GM19324 (cell line): ENCODE measurements around the gene PCBD1.

Source experiments
- ATAC-seq: cut with Tn5 transposase; IDR thresholded peaks from one replicate; pipeline ENCODE4 v1.9.1; 2021; ENCODE audit warnings: mild to moderate bottlenecking, moderate library complexity; ENCODE audit not compliant: unreplicated experiment, low FRiP score

Gene PCBD1

DNA sequence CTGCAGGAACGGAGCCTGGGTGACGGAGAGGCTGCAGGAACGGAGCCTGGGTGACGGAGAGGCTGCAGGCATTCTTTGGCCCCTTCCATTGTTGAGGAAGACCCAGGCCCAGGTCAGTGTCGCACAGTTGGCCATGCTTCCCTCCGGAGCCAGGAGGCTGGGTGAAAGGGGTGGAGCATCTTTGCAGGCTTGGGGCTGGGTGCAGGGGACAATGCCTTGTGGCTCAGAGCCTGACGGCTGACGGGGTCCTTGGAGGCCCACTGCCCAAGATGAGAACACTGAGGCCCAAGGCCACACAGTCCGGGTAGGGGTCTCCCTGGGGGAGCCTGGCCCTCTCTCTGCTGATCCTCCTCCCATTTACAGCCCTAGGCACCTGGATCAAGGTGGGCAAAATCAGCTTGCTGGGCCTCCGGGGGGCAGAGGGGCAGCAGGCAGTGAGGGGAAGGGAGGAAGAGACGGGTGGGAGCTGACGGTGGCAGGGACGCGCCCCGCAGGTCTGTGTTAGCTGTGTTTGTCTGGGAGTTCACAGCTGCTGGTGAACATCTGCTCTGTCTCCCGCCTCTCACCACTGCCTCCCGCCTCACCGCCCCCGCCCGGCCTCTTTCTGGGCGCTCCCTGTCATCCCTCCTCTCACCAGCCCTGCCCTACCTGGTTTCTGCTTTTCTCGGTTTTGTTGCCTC is 30.6 kb upstream of the PCBD1 start:
- ATAC-seq, result no peak

DNA sequence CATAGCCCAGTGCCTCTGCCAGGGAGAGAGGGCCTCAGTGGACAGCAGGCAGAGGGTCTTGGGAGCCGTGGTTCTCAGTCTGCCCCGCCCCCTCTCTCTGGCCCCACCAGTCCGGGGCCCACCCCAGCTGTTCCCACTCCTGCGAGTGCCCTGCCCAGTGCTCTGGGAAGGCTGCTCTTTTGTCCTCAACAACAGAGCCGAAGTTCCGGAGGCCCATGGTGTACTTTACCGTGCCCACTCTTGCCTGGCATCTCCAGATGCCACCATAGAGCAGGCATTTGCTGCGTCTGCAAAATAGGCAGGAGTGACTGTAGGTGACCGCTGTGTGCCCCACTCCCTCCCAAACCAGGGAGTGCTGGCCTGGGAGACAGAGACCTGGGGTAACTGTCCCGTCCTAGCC is 29.3 kb upstream of the PCBD1 start:
- ATAC-seq, result no peak

DNA sequence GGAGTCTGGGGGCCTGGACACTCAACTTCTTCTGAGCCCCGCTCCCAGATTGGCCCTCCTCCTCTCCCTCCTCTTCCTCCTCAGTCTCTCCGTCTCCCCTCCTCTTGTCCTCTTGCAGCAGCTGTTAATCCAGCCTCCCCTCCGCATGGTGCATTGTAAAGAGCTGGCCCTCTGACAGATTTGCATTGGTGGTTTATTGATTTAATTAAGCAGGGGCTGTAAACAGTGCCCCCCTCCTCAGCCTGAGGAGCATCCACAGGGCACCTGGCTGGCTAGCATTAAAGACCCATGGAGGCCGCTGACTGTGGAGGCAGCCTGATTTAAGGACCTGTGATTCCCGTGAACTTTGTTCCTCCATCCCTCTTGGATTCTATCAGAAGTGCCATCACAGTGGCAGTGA is 28.9 kb upstream of the PCBD1 start:
- no peak for ATAC-seq

DNA sequence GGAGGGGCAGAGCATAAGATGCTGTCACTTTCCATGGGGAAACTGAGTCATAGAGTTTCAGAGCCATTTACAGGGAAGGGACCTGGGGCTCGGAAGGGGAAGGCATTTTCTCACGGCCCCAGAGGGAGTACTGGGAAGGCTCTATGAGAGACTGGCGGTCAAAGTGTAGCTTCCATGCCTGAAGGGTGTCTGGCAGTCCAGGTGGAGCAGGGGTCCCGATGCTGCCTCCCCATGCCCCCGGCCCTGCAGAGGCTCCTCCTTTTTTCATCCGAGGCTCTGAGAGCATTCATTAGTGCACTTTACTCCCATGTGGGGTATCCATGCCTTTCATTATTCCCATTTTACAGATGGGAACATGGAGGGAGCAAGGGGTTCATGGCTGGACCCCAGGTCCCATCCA is 27.9 kb upstream of the PCBD1 start:
- ATAC-seq, result no peak

DNA sequence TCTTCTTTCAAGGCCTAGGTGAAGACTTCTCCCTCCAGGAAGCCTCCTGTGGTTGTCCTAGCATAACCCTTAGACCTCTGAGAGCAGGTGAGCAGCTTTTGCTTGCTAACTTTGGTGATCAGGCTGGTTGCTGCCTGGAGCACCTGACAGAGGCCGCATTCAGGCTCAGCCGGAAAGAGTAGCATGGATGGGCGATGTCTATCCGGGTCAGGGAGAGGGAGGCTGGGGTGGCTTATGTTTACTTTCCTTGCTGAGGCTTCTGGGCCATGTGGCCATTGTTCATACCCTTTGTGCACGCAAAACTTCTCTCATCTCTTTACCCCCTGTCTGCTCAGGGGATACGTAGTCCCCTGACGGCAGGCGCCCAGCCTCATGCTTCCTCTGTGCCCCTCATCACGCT is 27.4 kb upstream of the PCBD1 start:
- no peak for ATAC-seq

DNA sequence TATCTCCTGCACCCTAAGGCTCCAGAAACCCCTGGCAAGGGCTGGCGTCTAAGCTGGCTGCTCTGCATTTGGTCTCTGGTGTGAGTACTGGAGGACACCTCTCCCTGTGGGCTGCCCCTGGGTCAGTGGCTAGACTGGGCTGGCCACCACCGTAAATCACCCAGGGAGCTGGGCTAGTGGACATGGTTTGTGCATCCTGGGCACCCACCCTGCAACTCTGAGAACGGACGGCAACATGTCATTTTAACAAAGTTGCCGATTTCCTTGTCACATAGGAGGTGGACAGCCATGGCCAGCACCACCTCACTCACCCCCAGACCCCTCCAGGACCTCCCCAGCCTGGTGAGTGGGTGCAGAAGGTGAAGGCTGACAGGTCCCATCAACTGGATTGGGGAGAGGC is 26.8 kb upstream of the PCBD1 start:
- no peak for ATAC-seq

DNA sequence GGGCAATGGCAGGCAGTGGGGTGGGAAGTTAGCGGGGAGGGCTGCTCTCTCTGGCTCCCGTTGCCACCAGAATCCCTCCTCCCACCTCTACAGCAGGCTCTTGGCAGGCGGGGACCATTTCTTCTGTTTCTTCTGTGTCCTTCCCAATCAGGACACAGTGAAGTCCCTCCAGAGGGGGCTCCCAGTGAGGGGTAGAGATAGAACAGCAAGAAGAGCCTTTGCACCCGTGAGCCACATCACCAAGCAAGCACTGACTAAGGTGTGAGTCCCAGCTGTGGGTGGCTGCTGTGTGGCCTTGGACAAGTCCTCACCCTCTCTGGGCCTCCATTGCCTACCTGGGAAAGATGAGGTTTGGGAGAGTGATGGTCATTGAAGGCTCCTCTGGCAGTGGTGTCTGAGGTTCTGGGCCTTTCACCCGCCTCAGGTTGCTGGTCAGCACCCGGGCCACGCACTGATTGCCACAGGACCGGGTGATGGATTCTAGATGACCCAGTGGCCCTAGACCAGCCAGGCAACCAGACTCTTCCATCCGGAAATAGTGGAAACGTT is 26.0 kb upstream of the PCBD1 start:
- ATAC-seq, result no peak

DNA sequence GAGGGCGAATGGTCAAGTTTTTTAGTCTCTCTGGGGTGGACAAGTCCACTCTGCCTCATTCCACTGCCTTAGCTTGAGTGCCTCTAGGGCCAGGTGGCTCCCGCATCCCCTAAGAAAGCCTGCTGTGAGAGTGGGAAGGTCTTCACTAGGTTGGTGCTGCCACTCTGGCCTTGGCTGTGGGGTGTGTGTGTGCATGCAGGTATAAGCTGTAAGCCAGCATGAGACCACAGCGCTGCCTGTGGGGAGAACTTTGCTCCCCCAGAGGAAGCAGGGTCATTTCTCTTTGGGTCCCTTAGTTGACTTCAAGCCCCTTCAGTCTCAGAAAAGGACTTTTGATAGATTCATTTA is 25.5 kb upstream of the PCBD1 start:
- ATAC-seq, result no peak

DNA sequence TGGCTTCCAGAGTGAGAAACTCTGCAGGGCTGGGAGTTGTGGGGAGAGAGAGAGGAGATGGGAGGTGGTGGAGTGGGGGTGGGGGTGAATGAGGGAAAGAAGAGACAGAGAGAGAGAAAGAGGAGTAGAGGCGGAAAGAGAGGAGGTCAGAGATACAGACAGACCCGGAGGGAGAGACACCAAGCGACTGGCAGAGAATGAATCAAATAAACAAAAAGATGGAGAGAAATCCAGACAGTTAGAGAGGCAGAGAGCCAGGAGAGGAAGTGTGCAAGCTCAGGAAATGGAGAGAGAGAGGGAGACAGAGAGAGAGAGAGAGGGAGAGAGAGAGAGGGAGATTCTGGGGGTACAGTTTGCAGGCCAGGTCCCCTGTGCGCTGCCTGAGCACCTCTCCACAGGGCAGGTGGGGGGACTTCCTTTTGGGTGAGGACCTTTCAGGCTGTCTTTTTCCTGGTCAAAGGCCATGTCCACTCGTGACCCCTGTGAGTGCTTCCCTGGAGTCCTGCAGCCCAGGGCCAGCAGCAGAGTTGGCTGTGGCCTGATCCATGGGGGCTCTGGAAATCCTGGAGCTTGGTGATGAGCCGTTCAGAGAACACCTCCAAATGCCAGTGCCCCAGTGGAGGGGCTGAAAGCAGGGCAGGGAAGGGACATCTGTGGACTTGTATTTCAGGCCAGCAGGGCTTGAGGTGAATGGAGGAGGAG is 25.0 kb upstream of the PCBD1 start:
- ATAC-seq, result no peak

DNA sequence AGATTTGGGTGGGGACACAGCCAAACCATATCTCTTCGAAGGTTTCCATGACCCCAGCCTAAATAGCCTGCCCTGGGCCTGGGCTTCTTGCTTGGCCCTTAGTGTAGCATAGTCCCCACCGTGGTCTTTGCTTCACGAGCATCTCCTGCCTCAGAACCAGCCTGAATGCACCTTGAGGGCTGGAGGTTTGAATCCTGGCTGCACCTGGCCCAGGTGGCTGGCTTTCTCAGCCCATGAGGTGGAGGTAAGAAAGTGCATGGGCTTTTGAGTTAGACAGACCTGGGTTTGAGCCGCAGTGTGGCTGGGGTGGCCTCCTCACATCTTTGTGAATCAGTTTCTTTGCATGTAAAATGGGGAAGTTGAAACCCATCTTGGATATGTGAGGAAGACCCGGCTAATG is 24.2 kb upstream of the PCBD1 start:
- ATAC-seq, result no peak

DNA sequence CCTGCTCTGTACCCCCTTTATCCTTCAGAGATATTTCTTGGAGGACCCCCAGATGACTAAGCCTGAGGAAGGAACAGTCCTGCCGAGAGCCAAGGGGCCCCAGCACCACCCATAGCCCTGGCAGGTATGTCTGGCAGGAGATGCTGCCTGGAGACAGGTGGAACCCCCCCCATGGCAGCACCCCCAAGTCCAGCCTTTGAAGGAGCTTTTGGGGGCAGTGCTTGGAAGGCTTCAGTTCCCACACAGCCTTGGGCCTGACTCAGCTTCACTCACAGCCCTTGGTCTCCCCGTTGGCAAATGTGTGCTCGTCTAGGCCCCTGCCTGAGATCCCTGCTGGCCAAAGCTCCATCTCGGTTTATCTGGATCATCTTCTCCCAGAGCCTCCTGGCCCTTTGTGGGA is 23.0 kb upstream of the PCBD1 start:
- ATAC-seq, result no peak

DNA sequence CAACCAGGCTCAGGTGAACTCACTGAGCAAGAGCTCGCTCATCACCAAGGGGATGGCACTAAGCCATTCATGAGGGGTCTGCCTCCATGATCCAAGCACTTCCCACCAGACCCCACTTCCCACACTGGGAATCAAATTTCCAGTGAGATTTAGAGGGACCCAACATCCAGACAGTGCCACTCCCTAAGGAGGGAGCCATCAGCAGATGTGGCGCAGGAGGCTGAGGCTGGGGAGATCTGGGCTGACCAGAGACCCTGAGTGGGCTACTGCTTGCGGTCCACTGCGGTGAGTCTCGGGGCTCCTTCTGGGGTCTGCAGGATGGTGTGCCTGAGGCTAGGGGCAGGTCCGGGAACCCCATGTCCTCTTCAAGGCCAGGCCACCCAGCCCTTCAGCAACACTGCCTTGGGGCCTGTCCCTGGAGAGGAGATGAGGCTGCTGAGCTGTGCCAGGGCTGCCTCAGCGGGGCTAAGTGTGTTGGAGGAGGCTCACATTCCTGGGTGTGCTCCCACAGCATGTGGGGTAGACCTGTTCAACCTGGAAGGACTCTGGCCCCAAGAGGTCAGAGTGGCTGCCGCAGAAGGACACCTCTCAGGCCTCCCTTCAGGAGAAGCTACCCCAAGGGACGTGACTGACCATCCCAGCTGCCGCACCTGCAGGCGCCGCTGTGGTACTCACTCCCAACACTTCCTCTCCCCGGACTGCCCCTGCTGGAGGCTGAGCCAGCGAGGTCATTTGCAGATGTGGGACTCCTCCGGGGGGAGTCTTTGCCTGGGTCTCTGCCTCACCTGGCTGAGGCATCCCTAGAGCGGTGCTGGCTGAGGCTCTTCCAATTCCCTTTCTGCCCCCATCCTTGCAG is 22.3 kb upstream of the PCBD1 start:
- no peak for ATAC-seq

DNA sequence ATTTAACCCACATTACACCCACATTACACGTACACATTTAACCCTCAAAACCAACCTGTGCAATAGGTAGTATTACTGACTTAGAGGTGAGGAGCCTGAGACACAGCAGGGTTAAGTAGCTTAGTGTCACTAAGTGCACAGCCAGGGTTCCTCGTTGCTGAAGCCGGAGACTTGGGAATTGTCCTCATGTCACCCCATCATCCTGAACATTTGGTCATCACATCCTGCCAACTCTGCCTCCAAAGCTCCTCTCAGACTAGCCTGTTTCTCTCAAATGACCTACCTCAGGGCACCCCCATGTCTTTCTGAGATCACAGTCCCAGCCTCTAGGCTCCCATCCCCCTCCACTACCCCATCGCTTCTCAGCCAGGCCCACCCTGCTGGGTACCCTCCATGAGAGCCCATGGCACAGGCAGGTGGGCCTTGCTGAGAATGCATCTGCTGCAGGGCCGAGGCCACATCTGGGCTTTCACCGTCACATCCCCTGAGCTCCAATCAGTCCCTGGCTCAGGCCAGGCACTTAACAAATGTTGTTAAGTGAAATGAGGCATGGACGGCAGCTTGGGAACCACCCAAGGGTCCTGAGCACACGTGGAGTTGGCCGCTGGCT is 21.1 kb upstream of the PCBD1 start:
- no peak for ATAC-seq

DNA sequence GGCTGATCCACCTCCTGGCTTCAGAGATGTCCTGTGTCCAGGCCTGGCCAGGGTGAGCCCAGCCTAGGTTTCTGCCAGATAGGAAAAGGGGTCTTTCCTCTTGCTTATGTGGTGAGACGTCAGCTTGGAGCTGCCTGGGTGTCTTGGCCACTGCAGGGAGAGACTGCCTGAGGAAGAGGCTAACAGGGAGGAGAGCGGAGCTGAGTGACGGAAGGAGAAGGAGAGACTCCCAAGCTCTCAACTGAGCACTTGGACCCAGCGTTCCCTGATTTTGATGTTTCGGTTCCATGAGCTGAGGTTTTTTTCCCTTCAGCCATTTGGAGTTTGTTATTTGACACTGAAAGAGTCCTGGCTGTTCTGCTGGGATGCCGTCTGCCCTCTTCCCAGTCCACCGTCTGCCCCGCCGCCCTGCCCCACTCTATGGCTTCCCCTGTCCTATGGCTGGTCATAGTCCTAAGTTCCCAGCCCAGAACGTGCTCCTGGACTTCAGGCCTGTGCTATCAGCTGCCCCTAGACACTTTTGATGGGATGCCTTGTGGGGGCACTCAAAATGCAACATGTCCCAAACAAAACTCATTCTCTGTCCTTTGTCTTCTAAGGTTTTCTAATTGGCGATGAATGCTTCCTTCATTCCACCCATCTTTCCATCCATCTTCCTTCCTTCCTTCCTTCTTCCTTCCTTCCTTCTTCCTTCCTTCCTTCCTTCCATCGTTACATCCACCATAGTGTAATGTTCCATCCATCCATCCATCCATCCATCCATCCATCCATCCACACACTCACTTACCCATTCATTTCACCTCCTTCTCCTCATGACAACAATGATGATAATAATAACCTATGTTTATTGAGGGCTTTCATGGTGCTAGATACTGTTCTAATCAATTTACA is 20.3 kb upstream of the PCBD1 start:
- ATAC-seq, result no peak

DNA sequence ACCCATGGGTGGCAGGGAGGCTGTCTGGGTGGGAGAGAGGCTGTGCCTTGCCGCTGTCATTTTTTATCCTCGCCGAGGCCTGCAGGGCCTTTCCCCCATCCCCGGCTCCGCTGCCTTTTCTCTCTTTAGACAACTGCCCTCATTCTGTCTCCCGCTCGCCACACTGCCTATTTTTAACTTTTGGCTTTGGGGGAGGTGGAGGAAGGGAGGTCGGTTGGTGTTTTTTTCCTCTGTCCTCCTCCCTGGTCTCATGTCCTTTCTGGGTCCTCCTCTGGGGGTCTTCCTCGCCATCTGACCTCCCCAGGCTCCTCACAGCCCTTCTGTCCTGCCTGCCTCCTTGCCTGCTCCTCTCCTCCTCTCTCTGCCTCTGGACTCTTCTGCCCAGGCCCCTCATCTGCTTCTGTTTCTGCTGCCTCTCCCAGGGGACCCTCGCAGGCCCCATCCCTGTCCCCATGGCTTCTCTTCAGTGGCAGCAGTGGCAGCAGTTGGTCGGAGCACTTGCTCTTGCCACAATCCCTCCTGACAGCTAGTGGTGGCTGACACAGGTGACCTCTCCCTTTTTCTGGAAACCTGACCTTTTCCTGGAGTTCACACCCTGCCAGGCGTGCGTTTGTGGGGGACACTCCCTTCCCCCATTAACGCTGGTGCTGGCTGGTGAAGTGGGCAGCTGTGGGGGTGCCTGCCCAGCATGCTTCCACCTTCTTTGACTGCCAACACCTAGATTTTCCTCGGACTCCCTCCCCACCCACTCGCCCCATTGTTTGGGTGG is 19.5 kb upstream of the PCBD1 start:
- no peak for ATAC-seq

DNA sequence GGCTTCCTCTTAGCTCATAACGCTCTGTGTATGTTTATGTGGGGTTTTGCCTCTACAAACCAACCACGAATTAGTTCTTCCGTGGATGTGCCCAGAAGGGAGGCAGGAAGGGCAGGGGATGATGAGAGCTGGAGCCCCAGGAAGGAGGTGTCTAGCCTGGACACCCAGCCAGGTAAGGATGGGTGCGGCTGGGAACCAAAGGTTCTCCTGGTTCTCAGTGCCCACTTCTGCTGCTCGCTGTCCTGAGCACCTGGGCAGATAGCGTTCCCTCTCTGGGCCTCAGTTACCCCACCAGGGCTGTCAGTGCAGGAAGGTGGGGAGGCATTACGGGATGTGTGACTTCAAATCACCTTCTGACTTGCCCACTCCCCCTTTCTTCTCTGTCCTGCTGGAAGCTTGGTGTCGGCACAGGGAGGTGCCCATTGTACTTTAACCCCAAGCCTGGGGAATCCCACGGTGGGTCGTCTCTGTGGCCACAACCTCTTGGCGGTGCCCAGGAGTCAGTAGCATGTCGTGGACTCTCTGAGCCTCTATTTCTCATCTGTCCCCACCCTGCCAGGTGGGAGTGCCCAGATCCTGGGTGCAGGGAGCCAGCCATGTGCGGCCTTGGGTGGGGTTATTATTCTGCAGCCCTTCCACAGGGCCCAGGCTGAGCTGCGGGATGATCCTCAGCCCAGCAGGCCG is 18.7 kb upstream of the PCBD1 start:
- ATAC-seq, result no peak

DNA sequence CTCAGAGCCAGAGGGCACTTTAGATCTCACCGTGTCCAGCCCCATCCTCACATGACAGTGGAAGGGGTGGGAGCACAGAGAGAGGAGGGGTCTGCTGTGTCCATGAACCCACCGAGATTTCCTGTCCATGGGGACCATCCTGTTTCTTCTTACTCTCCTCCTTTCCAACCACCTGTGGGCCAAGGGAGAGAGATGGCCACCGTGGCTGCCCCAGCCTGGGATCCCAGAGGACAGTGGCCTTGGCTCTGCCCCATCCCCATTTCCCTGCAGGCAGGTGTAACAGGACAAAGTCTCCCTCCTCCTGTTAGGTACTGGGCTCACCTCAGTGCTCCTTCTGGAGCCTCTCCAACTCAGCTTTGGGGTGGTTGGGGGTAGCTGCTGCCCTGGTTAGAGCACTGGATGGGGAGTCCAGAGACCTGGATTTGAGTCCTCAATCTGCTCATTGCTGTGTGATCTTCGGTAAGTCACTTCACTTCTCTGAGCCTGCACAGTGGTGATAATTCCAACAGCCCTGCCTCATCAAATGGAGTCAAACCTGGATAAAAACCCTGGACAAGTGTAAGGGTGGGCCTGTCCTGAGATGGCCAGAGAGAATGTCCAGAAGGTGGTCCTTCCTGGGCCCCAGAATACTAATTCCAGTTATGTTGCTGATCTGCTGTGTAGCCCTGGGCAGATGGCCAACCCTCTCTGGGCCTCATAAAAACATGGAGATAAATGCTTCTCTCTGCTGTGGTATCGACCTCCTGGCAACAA is 17.8 kb upstream of the PCBD1 start:
- no peak for ATAC-seq
